GM15510 (cell line): ENCODE data around the gene EPHA7.

Experiments used
- POLR2A ChIP-seq: IDR thresholded peaks from 3 replicates; pipeline ENCODE4 v1.6.1; 2011; ENCODE audit warnings: borderline replicate concordance; ENCODE audit not compliant: insufficient read length; ENCODE audit errors: extremely low read depth

The EPHA7 gene

DNA sequence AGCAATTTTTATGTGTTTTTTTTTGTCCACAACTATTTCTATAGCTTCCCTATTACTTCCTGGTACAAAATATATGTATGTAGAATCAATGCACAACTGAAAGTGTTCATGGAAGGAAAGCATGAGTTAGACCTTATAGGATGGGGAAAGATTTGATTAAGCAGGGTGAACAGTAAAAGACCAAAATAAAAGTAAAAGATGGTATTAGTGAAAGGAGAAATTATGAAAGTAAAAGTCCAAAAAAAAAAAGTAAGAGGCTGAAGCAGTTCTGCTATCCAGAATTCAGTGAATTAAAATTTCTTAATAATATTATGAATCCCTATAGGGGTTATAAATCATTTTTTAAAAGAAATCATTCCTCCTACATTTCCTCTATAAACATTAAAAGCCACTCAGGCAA is 114.3 kb downstream of the EPHA7 start:
- no peak for TF ChIP-seq POLR2A

DNA sequence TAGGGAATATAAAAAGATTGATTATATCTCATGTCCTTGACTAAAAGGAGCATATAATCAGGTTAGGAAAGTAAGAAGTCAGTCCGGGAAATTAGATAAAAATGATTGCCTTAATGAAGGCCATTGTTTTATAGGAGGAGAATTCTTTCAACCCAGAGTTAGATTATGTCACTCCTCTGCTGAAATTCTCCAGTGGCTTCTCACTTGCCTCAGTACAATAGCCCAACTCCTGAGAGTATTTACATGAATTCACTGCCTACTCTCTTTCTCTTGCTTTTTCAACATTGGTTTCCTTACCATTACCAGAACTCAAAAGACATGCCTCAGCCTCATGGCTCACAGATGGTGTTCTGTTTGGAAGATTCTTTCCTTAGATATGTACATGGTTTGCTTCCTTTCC is 114.9 kb downstream of the EPHA7 start:
- TF ChIP-seq POLR2A: no peak

- TF ChIP-seq POLR2A: no peak
Measured at GRCh38 chr6:93300661-93301060, 118.7 kb downstream of the EPHA7 start.

- TF ChIP-seq POLR2A: no peak
Measured at GRCh38 chr6:93299622-93300021, 119.7 kb downstream of the EPHA7 start.

DNA sequence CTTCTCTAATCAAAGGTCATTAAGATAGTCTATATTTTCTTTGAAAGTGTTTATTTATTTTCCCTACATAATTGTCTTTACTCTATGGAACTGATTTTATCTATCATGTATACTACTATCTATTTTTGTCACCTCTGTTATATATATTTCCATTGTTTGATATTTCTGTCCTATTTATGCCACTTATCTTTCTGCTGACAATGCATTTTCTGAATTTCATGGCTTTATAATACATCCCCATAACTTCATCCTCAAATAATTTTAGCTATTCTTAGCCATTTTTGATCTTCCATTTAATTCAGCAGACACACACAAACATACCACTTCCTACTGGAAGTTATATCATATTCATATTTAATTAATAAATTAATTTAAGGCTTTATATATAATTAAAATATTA is 123.7 kb downstream of the EPHA7 start:
- TF ChIP-seq POLR2A: no peak

- no peak for TF ChIP-seq POLR2A
Measured at GRCh38 chr6:93294879-93295278, 124.5 kb downstream of the EPHA7 start.

GRCh38 chr6:93293872-93294271 is 125.5 kb downstream of the EPHA7 start:
- TF ChIP-seq POLR2A: no peak

DNA sequence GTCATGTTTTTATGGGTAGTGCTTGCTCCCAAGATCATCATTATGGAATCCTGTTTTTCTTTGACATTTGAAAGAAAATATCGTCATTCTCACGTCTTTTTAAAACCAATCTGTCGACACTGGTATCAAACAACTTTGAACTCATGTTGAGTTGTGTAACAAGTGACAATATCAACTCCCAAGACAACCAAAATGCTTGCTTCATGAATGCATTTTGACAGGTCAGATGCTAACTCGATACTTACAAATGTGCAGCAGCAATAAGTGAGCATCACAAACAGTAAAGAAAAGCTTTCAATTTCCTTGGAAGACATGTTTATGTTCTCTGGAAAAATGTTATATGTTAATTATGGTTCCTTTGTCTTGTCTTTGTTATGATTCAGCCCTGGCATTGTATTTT is 125.9 kb downstream of the EPHA7 start:
- no peak for TF ChIP-seq POLR2A

DNA sequence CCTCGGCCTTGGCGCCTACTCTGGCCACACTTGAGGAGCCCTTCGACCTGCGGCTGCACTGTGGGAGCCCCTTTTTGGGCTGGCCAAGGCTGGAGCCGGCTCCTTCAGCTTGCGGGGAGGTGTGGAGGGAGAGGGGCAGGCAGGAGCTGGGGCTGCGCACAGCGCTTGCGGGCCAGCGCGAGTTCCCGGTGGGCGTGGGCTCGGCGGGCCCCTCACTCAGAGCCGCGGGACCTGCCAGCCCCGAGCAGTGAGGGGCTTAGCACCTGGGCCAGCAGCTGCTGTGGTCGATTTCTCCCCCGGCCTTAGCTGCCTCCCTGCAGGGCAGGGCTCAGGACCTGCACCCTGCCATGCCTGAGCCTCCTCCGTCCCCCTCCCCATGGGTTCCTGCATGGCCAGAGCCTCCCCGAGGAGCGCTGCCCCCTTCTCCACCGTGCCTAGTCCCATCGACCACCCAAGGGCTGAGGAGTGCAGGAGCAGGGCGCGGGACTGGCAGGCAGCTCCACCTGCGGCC is 136.8 kb downstream of the EPHA7 start:
- no peak for TF ChIP-seq POLR2A

DNA sequence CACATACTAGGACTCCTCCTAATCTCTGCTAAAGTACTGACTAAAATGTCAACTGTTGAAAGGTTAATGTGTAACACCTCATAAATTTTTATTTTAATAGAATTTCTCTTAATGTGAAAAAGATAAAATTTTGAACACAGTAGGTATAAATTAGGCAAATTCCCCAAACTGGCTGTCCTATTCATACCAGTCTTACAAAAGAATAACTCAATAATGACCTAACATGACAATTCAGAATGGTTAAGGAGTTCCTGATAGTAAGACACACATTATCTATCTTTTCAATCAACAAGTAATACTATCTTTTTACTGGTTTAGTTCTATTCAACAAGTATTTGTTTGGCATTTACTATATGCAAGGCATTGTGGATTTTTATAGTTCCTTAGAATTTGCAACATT is 141.1 kb downstream of the EPHA7 start:
- no peak for TF ChIP-seq POLR2A

DNA sequence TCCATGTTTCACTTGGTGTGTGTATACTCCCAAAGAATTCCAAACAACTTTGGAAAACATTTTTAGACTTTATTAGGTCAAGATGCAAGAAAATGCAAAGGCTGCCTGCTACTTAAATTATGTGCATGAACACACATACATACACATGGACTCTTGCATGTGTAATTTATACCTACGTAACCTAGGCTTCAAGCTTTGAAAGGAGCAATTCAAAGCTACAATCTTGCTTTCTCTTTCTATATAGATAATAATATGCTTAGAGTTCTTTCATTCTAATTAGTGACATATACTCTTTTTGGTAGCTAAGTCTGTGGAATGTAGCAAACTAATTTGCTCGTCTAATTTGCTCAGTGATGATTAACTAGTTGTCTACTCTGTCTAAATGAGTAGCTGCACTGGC is 146.5 kb downstream of the EPHA7 start:
- TF ChIP-seq POLR2A: no peak

DNA sequence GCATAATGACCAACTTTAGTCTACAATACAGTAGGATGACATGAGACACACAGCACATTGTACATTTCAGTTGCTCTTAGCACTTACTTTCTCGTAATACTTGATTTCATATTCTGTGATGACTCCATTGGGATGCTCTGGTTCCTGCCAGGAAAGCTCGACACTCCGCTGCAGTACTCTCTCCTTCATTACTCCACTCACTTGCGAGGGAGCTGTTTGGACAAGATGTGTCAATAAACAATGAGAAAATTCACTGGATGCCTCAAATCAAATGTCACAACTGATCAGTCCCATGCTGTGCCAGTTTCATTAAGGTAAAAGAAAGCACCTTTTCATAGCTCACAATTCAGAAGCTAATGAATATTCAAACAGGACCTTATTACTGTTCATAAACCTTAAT is 147.1 kb downstream of the EPHA7 start:
- TF ChIP-seq POLR2A: no peak

GRCh38 chr6:93266116-93266817 is 153.1 kb downstream of the EPHA7 start:
- no peak for TF ChIP-seq POLR2A

GRCh38 chr6:93260881-93261280 is 158.5 kb downstream of the EPHA7 start:
- no peak for TF ChIP-seq POLR2A

DNA sequence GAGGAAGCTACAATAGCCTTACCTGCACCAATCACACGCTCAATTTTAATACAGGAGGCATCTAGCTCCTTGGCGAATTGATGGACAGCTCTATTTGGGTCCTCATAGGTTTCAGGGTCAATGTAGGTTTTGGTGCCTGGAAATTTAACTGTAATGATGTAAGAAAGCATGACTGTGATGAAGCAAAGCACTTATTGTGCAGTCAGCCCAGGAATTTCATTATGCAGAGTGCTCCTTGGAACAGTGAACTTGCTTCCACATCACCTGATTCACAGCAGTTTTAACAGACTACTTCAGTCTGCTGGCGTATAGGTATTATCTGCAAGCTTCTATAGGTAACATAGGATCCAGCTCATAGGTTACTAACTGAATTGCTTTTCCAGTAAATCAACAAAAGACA is 160.0 kb downstream of the EPHA7 start:
- TF ChIP-seq POLR2A: no peak

DNA sequence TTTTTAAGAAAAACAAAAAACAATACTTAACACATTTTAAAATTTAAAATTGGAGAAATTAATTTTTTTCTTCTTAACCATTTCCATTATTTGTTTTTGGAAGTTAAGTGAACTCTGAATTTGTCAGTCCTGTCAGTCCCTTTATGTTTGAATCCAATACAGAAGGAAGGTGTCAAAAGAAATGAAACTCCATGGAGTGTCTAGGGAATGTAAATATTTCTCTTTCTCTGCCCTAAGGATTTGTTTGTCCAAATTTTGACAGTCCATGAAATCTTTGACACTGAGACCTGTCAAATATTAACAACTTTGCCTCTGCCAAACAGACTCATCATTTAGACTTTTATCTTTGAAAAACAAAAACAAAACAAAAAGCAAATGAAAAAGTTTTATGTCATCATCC is 166.4 kb downstream of the EPHA7 start:
- no peak for TF ChIP-seq POLR2A

GRCh38 chr6:93248631-93249030 is 170.7 kb downstream of the EPHA7 start:
- TF ChIP-seq POLR2A: no peak
